GM10248 (cell line): ENCODE results near the gene UVRAG.

Source experiments
- CTCF ChIA-PET: fragments of 300-600 bp; sonication (Branson Sonifier 250); formaldehyde crosslinking; extraction: SDS; loops from one replicate; lab custom pipeline; 2021; ENCODE audit warnings: antibody characterized with exemption; lab: Yijun Ruan, JAX
- POLR2A ChIA-PET: fragments of 350-650 bp; sonication (Branson Sonifier 250); formaldehyde crosslinking; extraction: SDS; loops from one replicate; lab custom pipeline; 2020; ENCODE audit warnings: antibody characterized with exemption; lab: Yijun Ruan, JAX
- DNase-seq: peaks from one replicate; pipeline ENCODE4 v3.0.0; 2012; ENCODE audit errors: extremely low spot score
- TF ChIP-seq, protein P1 (sequence below): IDR thresholded peaks from 2 replicates; pipeline ENCODE4 v1.5.1; 2012; ENCODE audit warnings: mild to moderate bottlenecking, low read depth; ENCODE audit errors: extremely low read depth, missing control alignments, control extremely low read depth

Gene UVRAG

DNA sequence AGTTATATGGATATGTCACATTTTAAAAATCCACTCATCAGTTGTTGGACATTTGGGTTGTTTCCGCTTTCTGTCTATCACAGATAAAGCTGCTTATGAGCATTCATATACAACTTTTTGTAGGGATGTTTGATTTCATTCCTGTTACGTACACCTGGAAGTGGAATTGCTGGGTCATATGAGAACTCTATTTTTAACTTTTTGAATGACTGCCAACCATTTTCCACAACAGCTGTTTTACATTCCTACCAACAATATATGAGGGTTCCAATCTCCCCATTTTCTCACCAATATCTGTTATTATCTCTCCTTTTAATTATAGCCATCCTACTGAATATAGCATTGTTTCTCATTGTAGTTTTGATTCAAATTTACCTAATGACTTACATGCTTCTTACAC, 172.0 kb downstream of the UVRAG start:
- ChIA-PET POLR2A (no interaction called here), CTCF (interaction anchor here (1.3 to 2.9 kb wide), 2 partner anchors 11 to 15 kb away, joined by 4 to 7 read pairs; no protein-coding TSS in a partner anchor)
- DNase-seq = no peak
- TF ChIP-seq, protein P1, sequence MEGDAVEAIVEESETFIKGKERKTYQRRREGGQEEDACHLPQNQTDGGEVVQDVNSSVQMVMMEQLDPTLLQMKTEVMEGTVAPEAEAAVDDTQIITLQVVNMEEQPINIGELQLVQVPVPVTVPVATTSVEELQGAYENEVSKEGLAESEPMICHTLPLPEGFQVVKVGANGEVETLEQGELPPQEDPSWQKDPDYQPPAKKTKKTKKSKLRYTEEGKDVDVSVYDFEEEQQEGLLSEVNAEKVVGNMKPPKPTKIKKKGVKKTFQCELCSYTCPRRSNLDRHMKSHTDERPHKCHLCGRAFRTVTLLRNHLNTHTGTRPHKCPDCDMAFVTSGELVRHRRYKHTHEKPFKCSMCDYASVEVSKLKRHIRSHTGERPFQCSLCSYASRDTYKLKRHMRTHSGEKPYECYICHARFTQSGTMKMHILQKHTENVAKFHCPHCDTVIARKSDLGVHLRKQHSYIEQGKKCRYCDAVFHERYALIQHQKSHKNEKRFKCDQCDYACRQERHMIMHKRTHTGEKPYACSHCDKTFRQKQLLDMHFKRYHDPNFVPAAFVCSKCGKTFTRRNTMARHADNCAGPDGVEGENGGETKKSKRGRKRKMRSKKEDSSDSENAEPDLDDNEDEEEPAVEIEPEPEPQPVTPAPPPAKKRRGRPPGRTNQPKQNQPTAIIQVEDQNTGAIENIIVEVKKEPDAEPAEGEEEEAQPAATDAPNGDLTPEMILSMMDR = no peak

DNA sequence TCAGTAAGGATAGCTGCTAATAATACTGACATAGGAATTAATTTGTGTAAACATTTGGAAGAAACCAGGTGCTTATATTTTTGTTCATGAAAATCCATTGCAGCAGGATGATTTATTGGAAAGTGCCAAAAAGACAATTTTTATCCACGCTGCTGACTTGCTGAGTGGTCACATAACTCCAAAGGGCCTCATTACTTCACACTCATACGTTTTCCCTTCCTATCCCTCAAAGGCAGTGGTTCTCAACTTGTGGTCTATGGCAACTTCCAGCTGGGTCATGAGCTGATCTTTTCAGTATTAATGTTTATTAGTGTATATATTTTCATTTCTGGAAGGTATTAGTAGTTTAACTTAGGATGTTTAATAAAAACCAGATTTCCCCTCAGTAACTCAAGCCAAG, 178.1 kb downstream of the UVRAG start:
- POLR2A ChIA-PET = no interaction called here
- CTCF ChIA-PET = interaction anchor here (1.2 to 1.6 kb wide), 2 partner anchors 9 to 41 kb away, joined by 3 to 5 read pairs; no protein-coding TSS in a partner anchor
- TF ChIP-seq, protein P1 = no peak
- no peak for DNase-seq

DNA sequence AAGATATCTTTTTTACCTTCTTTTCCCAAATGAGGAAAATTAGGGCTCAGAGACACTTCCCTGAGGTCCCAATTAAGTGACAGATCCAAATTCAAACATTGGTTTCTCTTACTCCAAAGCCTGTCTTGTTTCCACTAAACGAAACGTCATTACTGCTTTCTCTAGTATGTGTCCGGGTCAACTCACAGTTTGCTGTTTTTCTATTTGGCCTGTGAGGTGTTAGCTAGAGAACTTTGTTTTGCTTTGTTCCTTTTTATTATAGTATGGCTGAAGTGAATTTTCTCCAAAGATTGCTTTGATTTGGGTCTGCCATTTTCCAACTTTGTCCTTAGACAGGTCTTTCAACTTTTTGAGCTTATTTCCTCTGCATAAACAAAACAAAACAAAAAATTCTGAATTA, 179.6 kb downstream of the UVRAG start:
- TF ChIP-seq, protein P1 = no peak
- DNase-seq = no peak
- CTCF ChIA-PET = interaction anchor here (1.4 to 1.5 kb wide), 2 partner anchors 157 to 191 kb away, joined by 3 to 4 read pairs; no protein-coding TSS in a partner anchor
- POLR2A ChIA-PET = no interaction called here

DNA sequence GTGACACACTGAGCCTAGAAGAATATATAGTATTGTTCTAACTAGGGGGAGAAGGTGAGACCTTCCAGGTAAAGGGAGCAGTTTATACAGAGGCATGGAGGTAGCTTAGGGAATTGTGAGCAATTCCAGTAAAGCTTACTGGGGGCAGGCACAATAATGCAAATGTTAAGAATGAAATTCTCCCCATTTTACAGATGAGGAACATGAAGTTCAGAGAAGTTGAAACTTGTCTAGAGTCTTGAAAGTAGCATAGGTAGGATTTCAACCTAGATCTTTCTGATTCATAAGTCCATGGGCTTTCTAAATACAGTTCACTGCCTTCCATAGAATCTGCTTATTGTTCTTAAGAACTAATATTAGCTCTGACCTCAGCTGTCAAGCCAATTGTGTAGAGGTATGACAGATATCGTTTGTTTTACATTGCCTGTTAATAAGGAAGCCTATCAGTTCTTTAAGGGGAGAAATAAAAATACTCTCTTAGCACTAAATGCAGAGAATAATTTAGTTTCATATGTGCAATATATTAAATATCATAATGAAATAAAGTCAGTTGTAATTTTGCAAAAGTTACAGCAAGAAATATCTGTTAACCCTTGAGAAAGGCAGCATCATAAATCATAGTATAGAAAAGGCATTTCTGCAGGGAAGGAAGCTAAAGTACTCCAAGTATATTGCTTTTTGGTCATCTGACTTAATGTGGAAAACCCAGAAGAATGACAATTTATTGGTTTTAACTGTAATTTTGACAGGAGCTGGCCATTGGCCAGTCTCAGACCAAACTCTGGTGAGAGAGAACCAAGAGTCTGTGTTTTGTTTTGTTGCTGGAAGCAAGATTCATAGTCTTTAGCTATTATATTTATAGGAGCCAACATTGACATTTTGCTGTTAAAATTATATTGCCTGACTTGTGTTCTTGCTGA, 181.8 kb downstream of the UVRAG start:
- ChIA-PET POLR2A (interaction anchor here (0.5 kb wide), 1 partner anchor 16 kb away, joined by 6 read pairs; no protein-coding TSS in a partner anchor), CTCF (interaction anchor here (1.0 to 2.9 kb wide), 7 partner anchors 9 to 155 kb away, joined by 3 to 17 read pairs (median 3); no protein-coding TSS in a partner anchor)
- no peak for DNase-seq
- TF ChIP-seq, protein P1 = no peak

DNA sequence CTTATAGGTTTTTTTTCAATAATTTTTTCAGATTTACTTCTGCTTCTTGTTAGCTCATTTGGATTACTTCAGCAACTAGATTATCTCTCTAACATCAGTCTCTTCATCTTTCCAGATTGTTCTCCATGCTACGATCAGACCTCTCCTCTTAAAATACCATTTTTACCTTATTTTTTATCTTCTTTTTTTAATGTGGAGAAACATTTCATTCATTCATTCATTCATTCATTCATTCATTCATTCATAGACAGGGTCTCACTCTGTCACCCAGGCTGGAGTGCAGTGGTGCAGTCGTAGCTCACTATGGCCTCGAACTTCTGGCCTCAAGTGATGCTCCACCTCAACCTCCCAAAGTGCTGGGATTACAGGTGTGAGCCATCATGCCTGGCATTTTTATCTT, 189.4 kb downstream of the UVRAG start:
- no peak for DNase-seq
- TF ChIP-seq, protein P1 = no peak
- ChIA-PET POLR2A (no interaction called here), CTCF (interaction anchor here (1.0 to 1.5 kb wide), 4 partner anchors 9 to 148 kb away, joined by 4 to 5 read pairs (median 4); no protein-coding TSS in a partner anchor)

DNA sequence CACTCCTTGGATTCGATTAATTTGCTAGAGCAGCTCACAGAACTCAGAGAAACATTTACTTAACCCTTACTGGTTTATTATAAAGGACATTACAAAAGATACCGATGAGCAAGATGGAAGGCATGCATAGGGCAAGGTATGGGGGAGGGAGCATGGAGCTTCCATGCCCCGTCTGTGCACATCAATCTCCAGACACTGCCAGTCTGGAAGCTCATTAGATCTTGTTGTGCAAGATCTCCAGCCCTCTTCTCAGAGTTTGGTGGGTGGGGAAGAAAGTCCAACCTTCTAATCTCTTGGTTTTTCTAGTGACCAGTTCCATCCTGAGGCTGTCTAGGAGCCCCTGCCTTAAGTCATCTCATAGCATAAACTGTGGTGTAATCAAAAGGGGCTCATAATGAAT, 190.7 kb downstream of the UVRAG start:
- ChIA-PET POLR2A (no interaction called here), CTCF (interaction anchor here (1.3 kb wide), 2 partner anchors 18 to 23 kb away, joined by 3 to 5 read pairs; no protein-coding TSS in a partner anchor)
- TF ChIP-seq, protein P1 = no peak
- no peak for DNase-seq
